Measurements from ENCODE around the gene C10orf105.

Gene C10orf105

DNA sequence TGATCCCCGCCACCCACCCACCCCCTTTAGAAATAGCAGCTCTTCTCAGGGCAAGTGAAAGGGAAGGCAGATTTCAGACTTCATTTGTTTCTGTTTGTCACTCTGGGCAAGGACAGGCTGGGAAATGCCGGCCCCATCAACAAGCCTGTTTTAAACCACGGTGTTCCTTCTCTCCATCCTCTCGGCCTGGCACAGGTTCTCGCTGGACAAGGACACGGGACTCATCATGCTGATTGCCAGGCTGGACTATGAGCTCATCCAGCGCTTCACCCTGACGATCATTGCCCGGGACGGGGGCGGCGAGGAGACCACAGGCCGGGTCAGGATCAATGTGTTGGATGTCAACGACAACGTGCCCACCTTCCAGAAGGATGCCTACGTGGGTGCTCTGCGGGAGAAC, 42.3 kb downstream of the C10orf105 start:
- no peak for DNase-seq (ENCODE audit: insufficient read length, low spot score)
- TF ChIP-seq POU2F2 (IDR thresholded peaks at IDR 0.05; ENCODE audit: low read depth, low read length) = no peak
- no peak for TF ChIP-seq TAF1 (IDR thresholded peaks at IDR 0.05; ENCODE audit: low read depth, low read length)
- TF ChIP-seq POLR2A (IDR thresholded peaks at IDR 0.05; ENCODE audit: low read depth, low read length) = no peak
- TF ChIP-seq PAX5 (IDR thresholded peaks at IDR 0.05; ENCODE audit: insufficient read depth, low read length, severe bottlenecking) = no peak
- no peak for TF ChIP-seq SPI1 (IDR thresholded peaks at IDR 0.05; ENCODE audit: low read depth, low read length)
- no peak for TF ChIP-seq POLR2AphosphoS5 (IDR thresholded peaks at IDR 0.05; ENCODE audit: low read depth, low read length)
- no peak for FAIRE-seq

DNA sequence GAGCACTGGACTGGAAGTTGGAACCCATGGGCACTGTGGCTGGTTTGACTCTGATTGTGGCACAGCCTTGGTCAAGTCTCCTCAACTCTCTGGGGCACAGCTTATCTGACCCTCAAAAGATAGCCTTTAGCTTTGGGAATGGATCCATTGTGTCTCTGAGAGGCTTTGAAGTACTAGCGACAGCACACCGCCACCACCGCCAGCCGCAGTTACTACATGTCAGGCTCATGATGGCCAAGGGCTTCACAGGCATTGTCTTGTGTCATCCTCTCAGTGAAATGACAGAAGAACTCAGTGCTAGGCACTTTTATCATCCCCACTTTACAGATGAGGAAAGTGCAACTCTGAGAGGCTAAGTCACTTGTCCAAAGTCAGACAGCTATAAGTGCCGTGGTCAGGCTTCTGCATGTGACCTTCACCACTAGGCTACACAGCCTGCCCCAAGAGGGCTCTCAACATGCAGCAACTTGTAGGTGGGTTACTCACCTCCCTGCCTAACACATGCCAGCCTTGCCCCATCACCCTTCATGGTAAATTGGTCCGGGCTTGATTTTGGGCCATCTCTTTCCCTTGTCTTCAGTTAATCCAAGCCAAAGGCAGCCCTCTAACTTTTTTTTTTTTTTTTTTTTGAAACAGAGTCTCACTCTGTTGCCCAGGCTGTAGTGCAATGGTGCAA, 44.1 kb downstream of the C10orf105 start:
- DNase-seq (ENCODE audit: insufficient read length, low spot score) (no peak), FAIRE-seq (no peak)
- TF ChIP-seq PAX5 (IDR thresholded peaks at IDR 0.05; ENCODE audit: insufficient read depth, low read length, severe bottlenecking) (no peak), SPI1 (IDR thresholded peaks at IDR 0.05; ENCODE audit: low read depth, low read length) (no peak), POLR2AphosphoS5 (IDR thresholded peaks at IDR 0.05; ENCODE audit: low read depth, low read length) (no peak), POLR2A (IDR thresholded peaks at IDR 0.05; ENCODE audit: low read depth, low read length) (no peak), POU2F2 (IDR thresholded peaks at IDR 0.05; ENCODE audit: low read depth, low read length) (no peak), TAF1 (IDR thresholded peaks at IDR 0.05; ENCODE audit: low read depth, low read length) (no peak)

DNA sequence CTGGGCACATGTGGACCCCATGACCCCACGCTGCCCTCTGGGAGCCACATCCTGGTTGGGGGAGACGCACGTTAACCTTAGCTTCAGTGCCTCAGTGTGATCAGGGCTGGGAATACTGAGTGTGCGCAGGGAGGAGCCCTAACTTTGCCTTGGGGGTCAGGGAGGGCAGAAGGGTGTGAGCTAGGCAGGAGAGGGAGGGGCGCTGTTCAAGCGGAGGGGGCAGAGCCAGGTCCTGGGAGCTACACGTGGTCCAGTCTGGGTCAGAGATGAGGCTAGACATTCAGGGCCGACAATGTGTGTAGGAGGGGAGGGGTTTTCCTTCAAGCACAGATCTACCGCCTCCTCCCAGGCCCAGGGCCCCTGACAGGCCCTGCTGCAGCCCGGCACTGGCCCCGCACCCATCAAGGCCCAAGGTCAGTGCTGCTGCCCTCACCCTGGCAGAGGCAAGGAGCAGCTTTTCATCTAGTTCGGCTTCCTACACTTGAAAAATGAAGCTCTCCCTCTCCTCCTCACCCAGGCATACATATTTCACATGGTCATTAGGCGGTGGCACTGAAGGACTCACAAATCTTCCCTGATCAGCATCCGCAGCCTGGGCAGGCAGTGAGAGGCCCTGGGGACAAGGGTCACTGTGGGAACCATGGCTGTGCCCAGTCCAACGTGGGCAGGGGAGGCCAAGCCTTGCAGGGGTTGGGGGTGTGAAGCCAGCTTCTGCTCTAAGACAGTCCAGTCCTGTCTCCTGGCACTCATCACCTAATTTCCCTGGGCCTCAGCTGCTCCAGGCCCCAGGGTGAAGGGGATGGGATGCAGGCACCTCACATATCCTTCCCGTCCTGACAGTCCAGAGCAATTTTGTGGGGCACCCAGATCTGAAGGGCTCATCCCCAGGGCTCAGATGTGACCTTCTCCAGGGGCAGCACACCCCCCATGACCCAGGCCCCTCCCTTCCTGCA, 47.3 kb downstream of the C10orf105 start:
- TF ChIP-seq PAX5 (IDR thresholded peaks at IDR 0.05; ENCODE audit: insufficient read depth, low read length, severe bottlenecking) (no peak), POLR2AphosphoS5 (IDR thresholded peaks at IDR 0.05; ENCODE audit: low read depth, low read length) (no peak), SPI1 (IDR thresholded peaks at IDR 0.05; ENCODE audit: low read depth, low read length) (no peak), POU2F2 (IDR thresholded peaks at IDR 0.05; ENCODE audit: low read depth, low read length) (no peak), TAF1 (IDR thresholded peaks at IDR 0.05; ENCODE audit: low read depth, low read length) (no peak), POLR2A (IDR thresholded peaks at IDR 0.05; ENCODE audit: low read depth, low read length) (no peak)
- DNase-seq (ENCODE audit: insufficient read length, low spot score) = no peak
- no peak for FAIRE-seq

DNA sequence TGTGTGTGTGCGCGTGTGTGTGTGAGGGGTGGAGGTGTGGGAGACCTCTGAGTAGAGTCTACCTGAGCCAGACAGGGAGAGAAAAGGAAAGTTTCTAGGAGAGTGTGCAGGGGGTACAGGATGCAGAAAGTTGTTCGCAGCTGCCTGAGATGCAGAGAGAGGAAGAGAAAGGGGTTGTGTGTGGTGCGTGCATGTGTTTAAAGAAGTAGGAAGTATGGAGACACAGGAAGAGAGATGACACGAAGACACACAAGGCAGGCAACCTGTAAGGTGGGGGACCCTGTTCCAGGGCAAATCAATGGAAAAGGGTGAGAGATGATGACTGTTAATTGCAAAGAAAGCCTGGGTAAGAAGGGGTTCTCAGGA, 52.2 kb downstream of the C10orf105 start:
- DNase-seq (ENCODE audit: insufficient read length, low spot score) (no peak), FAIRE-seq (peak; percentile 89)
- no peak for TF ChIP-seq PAX5 (IDR thresholded peaks at IDR 0.05; ENCODE audit: insufficient read depth, low read length, severe bottlenecking)
- TF ChIP-seq SPI1 (IDR thresholded peaks at IDR 0.05; ENCODE audit: low read depth, low read length) = peak; percentile 32

DNA sequence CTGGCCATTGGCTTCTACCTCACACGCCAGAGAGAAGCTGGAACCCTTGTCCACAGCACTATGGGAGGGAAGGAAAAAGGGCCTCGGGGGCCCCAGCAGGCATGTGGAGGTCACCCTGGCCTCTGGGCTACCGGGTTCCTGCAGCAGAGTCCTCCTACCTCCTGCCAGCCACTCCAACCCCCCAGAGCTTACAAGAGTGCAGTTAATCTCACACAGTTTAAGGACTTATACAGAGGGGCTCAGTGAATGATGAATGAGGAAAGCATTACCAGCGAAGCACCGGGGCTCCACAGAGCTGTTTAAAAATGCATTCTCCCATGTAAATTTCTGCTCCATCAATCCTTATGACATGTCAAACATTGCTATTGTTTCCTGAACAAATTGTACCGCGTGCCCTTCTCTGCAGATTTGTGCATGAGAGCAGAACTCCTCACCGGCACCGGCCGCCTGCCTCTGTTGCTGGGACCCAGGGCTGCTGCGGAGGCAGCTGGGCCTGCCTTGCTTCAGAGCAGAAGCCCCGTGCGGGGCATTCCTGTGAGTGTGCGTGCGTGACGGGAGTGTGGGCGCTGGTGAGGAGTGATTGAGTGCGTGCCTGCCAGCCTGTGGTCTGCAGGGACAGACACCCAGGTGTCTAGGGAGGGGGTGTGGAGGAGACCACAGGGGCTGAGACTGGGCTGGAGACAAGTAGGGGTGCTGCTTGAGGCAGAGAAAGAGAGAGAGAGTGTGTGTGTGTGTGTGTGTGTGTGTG, 52.8 kb downstream of the C10orf105 start:
- no peak for TF ChIP-seq TAF1 (IDR thresholded peaks at IDR 0.05; ENCODE audit: low read depth, low read length)
- no peak for TF ChIP-seq PAX5 (IDR thresholded peaks at IDR 0.05; ENCODE audit: insufficient read depth, low read length, severe bottlenecking)
- TF ChIP-seq POU2F2 (IDR thresholded peaks at IDR 0.05; ENCODE audit: low read depth, low read length) = no peak
- no peak for TF ChIP-seq POLR2A (IDR thresholded peaks at IDR 0.05; ENCODE audit: low read depth, low read length)
- no peak for TF ChIP-seq SPI1 (IDR thresholded peaks at IDR 0.05; ENCODE audit: low read depth, low read length)
- no peak for DNase-seq (ENCODE audit: insufficient read length, low spot score)
- FAIRE-seq = no peak

DNA sequence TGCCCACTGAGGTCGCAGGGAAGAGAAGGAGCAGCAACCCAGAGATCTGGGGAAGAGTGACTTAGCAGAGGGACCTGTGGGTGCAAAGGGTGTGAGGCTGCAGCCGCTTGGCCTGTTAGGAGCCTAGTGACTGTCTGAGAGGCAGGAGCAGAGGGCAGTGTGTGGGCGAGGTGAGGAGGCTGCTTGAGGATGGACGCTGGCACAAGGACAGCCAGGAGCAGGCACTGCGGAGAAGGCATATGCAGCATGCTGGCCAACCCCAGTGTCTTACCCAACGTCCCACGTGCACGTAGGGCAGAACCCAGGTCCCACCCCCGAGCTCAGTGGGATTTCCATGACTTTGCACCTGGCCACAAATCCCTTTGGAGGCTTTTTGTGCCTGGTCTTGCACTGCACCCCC, 54.1 kb downstream of the C10orf105 start:
- no peak for TF ChIP-seq SPI1 (IDR thresholded peaks at IDR 0.05; ENCODE audit: low read depth, low read length)
- no peak for TF ChIP-seq POLR2A (IDR thresholded peaks at IDR 0.05; ENCODE audit: low read depth, low read length)
- TF ChIP-seq PAX5 (IDR thresholded peaks at IDR 0.05; ENCODE audit: insufficient read depth, low read length, severe bottlenecking) = no peak
- no peak for TF ChIP-seq POLR2AphosphoS5 (IDR thresholded peaks at IDR 0.05; ENCODE audit: low read depth, low read length)
- TF ChIP-seq POU2F2 (IDR thresholded peaks at IDR 0.05; ENCODE audit: low read depth, low read length) = no peak
- no peak for TF ChIP-seq TAF1 (IDR thresholded peaks at IDR 0.05; ENCODE audit: low read depth, low read length)
- FAIRE-seq (no peak), DNase-seq (ENCODE audit: insufficient read length, low spot score) (no peak)

DNA sequence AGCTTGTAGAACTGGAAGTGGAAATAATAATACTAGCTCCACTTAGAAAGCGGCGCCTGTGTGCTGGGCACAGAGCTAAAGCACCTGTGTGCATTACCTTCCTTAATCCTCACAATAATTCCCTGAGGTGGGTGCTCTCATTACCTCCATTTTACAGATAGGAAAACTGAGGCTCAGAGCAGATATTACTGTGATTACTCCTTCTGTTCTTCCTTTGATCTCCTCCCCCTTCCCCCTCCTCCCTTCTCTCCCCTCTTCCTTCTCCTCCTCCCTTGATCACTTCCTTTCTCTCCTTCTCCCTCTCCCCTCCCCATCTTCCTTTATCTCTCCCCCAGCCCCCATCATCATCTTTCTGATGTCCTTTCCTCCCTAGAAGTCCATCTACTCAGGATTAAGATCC, 55.0 kb downstream of the C10orf105 start:
- TF ChIP-seq POU2F2 (IDR thresholded peaks at IDR 0.05; ENCODE audit: low read depth, low read length) (no peak), POLR2AphosphoS5 (IDR thresholded peaks at IDR 0.05; ENCODE audit: low read depth, low read length) (no peak), SPI1 (IDR thresholded peaks at IDR 0.05; ENCODE audit: low read depth, low read length) (no peak), TAF1 (IDR thresholded peaks at IDR 0.05; ENCODE audit: low read depth, low read length) (no peak), PAX5 (IDR thresholded peaks at IDR 0.05; ENCODE audit: insufficient read depth, low read length, severe bottlenecking) (no peak), POLR2A (IDR thresholded peaks at IDR 0.05; ENCODE audit: low read depth, low read length) (no peak)
- DNase-seq (ENCODE audit: insufficient read length, low spot score) = no peak
- FAIRE-seq = no peak

DNA sequence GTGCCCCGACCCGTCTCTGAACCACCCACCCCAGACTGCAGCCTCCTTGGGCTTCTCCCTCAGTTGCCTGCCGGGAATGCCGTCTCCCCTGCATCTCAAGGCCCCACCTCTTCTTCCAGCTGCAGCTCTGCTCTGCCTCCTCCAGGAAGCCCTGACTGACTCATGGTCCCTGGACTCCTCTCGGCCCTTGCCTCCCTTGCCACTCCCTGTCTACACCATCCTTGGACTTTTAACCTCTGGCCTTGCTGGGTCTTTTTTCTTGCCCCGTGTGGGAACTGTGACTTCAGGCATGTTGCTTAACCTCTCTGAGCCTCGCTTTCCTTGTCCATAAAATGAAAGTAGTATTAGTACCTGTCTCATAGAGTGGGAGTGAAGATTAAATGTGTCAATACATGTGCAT, 56.3 kb downstream of the C10orf105 start:
- DNase-seq (ENCODE audit: insufficient read length, low spot score) (no peak), FAIRE-seq (no peak)
- TF ChIP-seq TAF1 (IDR thresholded peaks at IDR 0.05; ENCODE audit: low read depth, low read length) (no peak), POU2F2 (IDR thresholded peaks at IDR 0.05; ENCODE audit: low read depth, low read length) (no peak), POLR2A (IDR thresholded peaks at IDR 0.05; ENCODE audit: low read depth, low read length) (no peak), PAX5 (IDR thresholded peaks at IDR 0.05; ENCODE audit: insufficient read depth, low read length, severe bottlenecking) (no peak), POLR2AphosphoS5 (IDR thresholded peaks at IDR 0.05; ENCODE audit: low read depth, low read length) (no peak), SPI1 (IDR thresholded peaks at IDR 0.05; ENCODE audit: low read depth, low read length) (no peak)

DNA sequence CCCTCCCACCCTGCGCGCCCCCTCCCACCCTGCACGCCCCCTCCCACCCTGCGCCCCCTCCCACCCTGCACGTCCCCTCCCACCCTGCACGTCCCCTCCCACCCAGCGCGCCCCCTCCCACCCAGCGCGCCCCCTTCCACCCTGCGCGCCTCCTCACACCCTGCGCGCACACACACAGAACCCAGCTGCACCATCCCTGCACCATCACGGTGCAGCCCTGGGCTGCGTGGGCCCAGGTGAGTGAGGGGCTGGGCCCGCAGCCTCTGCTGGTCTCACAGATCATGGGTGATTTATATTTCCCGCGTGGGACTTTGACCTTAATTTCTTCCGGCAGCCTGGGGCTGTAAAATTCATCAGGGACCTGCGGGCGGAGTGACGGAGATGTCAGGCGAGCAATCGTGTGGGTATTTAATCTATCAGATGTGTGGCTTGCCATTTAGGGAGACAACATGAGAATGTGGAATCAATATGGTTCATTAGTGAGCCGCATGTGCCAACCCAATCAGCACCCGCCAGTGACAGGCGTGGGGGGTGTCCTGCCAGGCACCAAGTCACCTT, 57.7 kb downstream of the C10orf105 start:
- no peak for TF ChIP-seq POU2F2 (IDR thresholded peaks at IDR 0.05; ENCODE audit: low read depth, low read length)
- FAIRE-seq (no peak), DNase-seq (ENCODE audit: insufficient read length, low spot score) (no peak)

All from GM12891 (cell line).